HG03039 (cell line): ENCODE measurements around the gene ZFP3.
"Not testable (repeated sequence)": the region's sequence is repeated elsewhere in the genome, so short reads cannot be mapped to it uniquely, and the experiment has no call there.

Source experiments
- ATAC-seq: cut with Tn5 transposase; IDR thresholded peaks from one replicate; pipeline ENCODE4 v1.9.1; 2021; ENCODE audit warnings: mild to moderate bottlenecking, moderate library complexity; ENCODE audit not compliant: unreplicated experiment

ZFP3 gene

GRCh38 chr17:5078106-5079028, at the start of gene ZFP3:
ZFP3 (plus strand) TSS chr17:5078467; CDS start chr17:5091505, 13,038 bp downstream.
- peak; percentile 78 for ATAC-seq

GRCh38 chr17:5030168-5030567, 48.1 kb upstream of the ZFP3 start:
- ATAC-seq = not testable (repeated sequence)

- peak; percentile 78 for ATAC-seq
Measured at GRCh38 chr17:5031365-5032082, 46.7 kb upstream of the ZFP3 start.

- no peak for ATAC-seq
Measured at GRCh38 chr17:5032865-5033264, 45.4 kb upstream of the ZFP3 start.

- no peak for ATAC-seq
Measured at GRCh38 chr17:5033352-5034015, 44.8 kb upstream of the ZFP3 start.

GRCh38 chr17:5034063-5034462, 44.2 kb upstream of the ZFP3 start:
- ATAC-seq = no peak

- no peak for ATAC-seq
Measured at GRCh38 chr17:5034651-5035050, 43.6 kb upstream of the ZFP3 start.

GRCh38 chr17:5035315-5035714, 43.0 kb upstream of the ZFP3 start, which contains the start of gene SLC52A1:
SLC52A1 (minus strand) TSS chr17:5035426; CDS start chr17:5034606, 820 bp downstream.
- ATAC-seq = no peak

GRCh38 chr17:5042157-5043022, 35.9 kb upstream of the ZFP3 start:
- ATAC-seq = no peak

- ATAC-seq = no peak
Measured at GRCh38 chr17:5043524-5043923, 34.7 kb upstream of the ZFP3 start.

GRCh38 chr17:5044630-5045029, 33.6 kb upstream of the ZFP3 start:
- ATAC-seq = no peak

GRCh38 chr17:5045496-5045895, 32.8 kb upstream of the ZFP3 start:
- no peak for ATAC-seq

- no peak for ATAC-seq
Measured at GRCh38 chr17:5047446-5047845, 30.8 kb upstream of the ZFP3 start.

- no peak for ATAC-seq
Measured at GRCh38 chr17:5049314-5049841, 28.9 kb upstream of the ZFP3 start.

- ATAC-seq = no peak
Measured at GRCh38 chr17:5050278-5050677, 28.0 kb upstream of the ZFP3 start.

- ATAC-seq = no peak
Measured at GRCh38 chr17:5055543-5055942, 22.7 kb upstream of the ZFP3 start.

GRCh38 chr17:5065227-5065744, 13.0 kb upstream of the ZFP3 start:
- no peak for ATAC-seq

- ATAC-seq = no peak
Measured at GRCh38 chr17:5068236-5068635, 10.0 kb upstream of the ZFP3 start.

GRCh38 chr17:5069724-5070123, 8.5 kb upstream of the ZFP3 start:
- no peak for ATAC-seq

- not testable (repeated sequence) for ATAC-seq
Measured at GRCh38 chr17:5075472-5075871, 2.8 kb upstream of the ZFP3 start.
